H1 (cell line): ENCODE measurements around the gene TP53BP2. TPM values are rescaled to one million over a fixed set of nuclear protein-coding genes. Genes with fewer than 3 reads are reported as not detected.

Source experiments
- CTBP2 ChIP-seq: IDR thresholded peaks from 2 replicates; pipeline ENCODE4 v1.7.0; 2011; ENCODE audit warnings: borderline replicate concordance, mild to moderate bottlenecking, moderate library complexity, mixed read lengths, low read length; ENCODE audit not compliant: insufficient read depth, insufficient read length
- EZH2 ChIP-seq: fragments of 200-600 bp; sonication (generic); IDR thresholded peaks from 2 replicates; pipeline ENCODE4 v1.7.1; 2012; ENCODE audit warnings: low read depth, mild to moderate bottlenecking, moderate library complexity, low read length, inconsistent platforms; ENCODE audit not compliant: severe bottlenecking
- SIN3A ChIP-seq, 2 experiments: IDR thresholded peaks in 1 of 2; conservative IDR thresholded peaks in 1 of 2; 2 replicates each; pipeline ENCODE4 v1.6.1; 2011 to 2012; ENCODE audit warnings: low read length in 2 of 2, improper control_type of control experiment in 1 of 2, low read depth in 1 of 2, mild to moderate bottlenecking in 1 of 2
- SP4 ChIP-seq: IDR thresholded peaks from 2 replicates; pipeline ENCODE4 v1.6.1; 2012; ENCODE audit warnings: low read length, inconsistent platforms
- polyA plus RNA-seq, 7 experiments: library from polyadenylated mRNA; depleted of rRNA in 3 of 7; stranded (reverse) in 5 of 7; unstranded in 2 of 7; fragments of >200 nt in 5 of 7; fragments of 200-250 nt in 2 of 7; gene quantifications; 1 replicate in 5 of 7; 2 replicates in 1 of 7; 4 replicates in 1 of 7; pipeline versions ENCODE4 v1.2.1 to v1.2.3, GENCODE V29; 2011 to 2013; ENCODE audit warnings: missing spikeins in 2 of 7, mixed read lengths in 2 of 7
- total RNA-seq: library from RNA; stranded (reverse); fragmentation: NEBNext Ultra II Directional; extraction: Animal tissue kit (Norgen Biotek cat#: 25700); gene quantifications from 2 replicates; pipeline ENCODE4 v1.2.1, GENCODE V29; 2021
- TF ChIP-seq, protein P1 (sequence below): IDR thresholded peaks from 2 replicates; pipeline ENCODE4 v1.6.1; 2012; ENCODE audit warnings: low read length, inconsistent platforms
- TF ChIP-seq, protein P2 (sequence below): IDR thresholded peaks from 2 replicates; pipeline ENCODE4 v1.6.1; 2012; ENCODE audit warnings: inconsistent platforms

Gene TP53BP2
- total and polyA plus RNA-seq, 2 of the 8 experiments (the other 6 are each of a cell fraction or from before 2014, with no cell fraction given): 18.0 to 38.7 TPM

DNA sequence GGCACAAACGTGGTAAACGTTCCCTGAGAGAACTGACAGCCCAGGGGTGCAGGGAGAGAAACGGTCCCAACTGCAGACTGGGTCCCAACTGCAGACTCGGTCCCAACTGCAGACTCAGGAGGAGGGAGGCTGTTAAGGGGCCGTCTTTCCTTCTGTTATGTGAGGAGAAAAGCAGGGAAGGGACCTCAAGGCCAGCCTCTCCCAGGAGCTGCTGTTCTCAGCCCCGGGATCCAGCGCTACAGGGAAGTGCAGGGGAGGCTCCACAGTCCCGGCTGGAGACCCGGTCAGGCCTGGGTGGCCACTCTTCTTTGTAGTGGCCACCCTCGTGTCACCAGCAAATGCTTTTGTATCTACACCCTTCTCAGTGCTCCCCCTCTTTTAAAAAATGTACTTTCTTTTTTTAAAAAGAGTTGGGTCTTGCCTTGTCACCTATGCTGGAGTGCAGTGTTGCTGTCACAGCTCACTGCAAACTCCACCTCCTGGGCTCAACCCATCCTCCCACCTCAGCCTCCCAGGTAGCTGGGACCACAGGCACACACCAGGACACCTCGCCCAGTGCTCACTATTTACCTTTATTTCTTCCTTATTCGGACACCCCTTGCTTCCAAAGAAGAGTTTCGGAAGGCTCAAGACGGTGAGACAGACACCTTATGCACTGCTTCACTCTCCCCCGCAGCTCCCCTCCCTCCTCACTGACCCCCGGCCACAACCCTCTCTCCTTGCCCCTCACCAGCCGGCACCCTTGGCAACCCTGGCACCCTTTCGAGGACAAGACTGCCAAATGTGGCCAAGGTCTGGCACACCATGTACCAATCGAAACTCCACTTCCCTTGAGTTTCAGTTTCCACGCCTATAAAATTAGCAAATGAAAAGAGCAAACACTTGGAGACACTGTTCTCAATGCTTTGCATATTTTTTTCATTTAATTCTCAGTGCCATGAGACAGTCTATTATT lies 111.6 kb downstream of the TP53BP2 start (continued):
- TF ChIP-seq, protein P1, sequence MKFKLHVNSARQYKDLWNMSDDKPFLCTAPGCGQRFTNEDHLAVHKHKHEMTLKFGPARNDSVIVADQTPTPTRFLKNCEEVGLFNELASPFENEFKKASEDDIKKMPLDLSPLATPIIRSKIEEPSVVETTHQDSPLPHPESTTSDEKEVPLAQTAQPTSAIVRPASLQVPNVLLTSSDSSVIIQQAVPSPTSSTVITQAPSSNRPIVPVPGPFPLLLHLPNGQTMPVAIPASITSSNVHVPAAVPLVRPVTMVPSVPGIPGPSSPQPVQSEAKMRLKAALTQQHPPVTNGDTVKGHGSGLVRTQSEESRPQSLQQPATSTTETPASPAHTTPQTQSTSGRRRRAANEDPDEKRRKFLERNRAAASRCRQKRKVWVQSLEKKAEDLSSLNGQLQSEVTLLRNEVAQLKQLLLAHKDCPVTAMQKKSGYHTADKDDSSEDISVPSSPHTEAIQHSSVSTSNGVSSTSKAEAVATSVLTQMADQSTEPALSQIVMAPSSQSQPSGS: no peak
- TF ChIP-seq SIN3A (conservative IDR thresholded peaks at IDR 0.05 in 1 of 2, IDR thresholded peaks at IDR 0.05 in 1 of 2; ENCODE audit: low read depth in 1 of 2, low read length in 2 of 2): no peak
- TF ChIP-seq EZH2: no peak
- no peak for TF ChIP-seq SP4
- no peak for TF ChIP-seq CTBP2
- TF ChIP-seq, protein P2, sequence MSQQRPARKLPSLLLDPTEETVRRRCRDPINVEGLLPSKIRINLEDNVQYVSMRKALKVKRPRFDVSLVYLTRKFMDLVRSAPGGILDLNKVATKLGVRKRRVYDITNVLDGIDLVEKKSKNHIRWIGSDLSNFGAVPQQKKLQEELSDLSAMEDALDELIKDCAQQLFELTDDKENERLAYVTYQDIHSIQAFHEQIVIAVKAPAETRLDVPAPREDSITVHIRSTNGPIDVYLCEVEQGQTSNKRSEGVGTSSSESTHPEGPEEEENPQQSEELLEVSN: no peak
